Stimulated activated naive CD8-positive, alpha-beta T cell treated with anti-CD3 and anti-CD28 coated beads, Interleukin-15, Interleukin-2, amounts not matched to agents 100 U/mL and 50 U/mL, for 24 hours (primary cell): Measurements from ENCODE around the gene STRN4.

Source experiments
- ATAC-seq: fragments of 150-1000 bp; cut with Tn5 transposase; one replicate; pipeline ENCODE4 v1.10.0; 2021
- DNase-seq: peaks from one replicate; pipeline ENCODE4 v3.0.0; 2021

Gene STRN4

DNA sequence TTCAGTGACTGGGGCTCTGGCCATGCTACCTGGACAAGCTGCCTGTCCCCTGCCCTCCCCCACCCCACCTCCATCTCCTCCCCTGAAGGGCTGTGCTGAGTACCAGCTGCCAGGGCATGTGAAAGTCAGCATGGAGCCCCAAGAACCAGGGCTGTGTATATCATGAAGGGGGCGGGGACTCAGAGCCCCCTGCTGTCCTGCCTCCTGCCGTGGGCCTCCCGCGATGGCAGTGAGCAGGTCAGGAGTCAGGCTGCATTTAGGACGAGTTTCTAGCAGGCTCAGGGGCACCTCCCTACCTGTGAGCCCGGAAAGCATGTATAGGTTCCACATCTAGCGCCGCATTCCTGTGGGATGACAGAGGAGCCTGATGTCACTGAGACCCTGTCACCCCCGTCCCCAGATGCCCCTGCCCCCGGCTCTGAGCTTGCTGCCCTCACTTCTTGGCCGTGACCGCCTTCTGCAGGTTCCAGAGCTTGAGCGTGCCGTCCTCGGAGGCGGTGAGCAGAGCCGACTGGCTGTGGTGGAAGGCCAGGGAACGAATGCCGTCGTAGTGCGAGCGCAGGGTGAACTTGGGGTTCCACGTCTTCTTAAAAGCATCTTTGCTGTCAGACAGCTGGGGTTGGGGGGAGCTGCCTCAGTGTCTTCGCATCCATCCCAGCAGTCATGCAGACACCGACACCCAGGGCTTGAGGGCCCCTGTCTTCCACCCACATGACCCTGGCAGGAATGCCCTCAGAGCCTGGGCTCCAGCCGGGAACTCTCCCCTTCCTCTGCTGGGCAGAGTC lies 21.0 kb downstream of the STRN4 start:
- DNase-seq (no peak), ATAC-seq (no peak)

DNA sequence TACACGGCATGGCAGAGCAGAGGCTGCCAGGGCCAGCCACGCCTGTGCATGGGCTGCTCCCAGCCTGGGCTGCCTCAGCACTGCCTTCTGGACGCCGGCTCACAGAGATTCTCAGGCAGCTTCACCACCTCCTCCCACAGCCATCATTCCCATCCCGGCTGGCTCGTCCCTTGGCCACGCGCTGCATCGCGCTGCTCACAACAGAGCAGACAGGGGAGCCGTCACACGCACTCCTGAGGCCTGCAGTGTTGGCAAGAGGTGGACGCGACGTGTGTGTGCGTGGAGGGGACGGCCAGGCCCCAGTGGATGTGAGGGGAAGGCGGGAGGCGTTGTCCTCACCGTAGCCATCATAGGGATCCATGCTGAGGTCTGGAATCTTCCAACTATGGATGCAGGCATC lies 21.8 kb downstream of the STRN4 start:
- no peak for ATAC-seq
- DNase-seq = no peak

DNA sequence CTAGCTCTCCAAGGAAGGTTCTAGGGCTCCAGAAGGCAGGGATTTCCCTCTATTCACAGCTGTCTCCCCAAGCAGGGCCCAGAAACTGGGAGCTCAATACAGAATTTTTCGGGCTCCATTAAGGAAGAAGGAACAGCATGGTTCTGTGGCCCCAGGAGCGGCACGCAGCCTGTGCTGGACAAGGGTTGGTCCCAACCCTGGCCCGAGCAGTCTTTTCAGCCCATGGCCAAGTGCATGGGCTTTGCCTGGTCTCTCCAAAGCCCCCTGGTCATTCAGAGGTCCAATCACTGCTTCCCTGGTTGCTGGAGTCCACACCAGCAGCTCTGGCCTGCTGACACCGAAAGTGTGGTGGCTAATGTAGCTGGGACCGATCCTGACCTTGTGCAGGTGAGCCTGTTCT lies 22.8 kb downstream of the STRN4 start:
- no peak for ATAC-seq
- DNase-seq = no peak

DNA sequence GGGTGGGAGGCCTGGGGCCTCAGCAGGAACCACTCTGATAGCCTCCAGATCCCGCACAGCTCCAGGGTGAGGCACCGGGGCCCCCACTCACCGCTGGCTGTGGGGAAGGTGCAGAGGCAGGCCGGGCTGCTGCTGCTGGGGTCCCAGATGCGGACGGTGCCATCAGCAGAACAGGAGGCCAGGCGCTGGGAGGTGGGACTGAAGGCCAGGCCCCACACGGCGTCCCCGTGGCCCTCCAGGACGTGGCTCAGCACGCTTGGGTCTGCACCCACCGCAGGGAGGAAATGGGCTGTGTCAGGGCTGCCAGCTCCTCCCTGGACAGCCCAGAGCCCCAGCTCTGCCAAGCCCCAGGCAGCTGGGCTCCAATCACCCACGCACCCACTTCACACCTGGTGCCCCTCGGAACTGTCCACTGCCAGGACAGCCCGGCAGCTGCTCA lies 23.2 kb downstream of the STRN4 start:
- DNase-seq = no peak
- ATAC-seq = no peak

DNA sequence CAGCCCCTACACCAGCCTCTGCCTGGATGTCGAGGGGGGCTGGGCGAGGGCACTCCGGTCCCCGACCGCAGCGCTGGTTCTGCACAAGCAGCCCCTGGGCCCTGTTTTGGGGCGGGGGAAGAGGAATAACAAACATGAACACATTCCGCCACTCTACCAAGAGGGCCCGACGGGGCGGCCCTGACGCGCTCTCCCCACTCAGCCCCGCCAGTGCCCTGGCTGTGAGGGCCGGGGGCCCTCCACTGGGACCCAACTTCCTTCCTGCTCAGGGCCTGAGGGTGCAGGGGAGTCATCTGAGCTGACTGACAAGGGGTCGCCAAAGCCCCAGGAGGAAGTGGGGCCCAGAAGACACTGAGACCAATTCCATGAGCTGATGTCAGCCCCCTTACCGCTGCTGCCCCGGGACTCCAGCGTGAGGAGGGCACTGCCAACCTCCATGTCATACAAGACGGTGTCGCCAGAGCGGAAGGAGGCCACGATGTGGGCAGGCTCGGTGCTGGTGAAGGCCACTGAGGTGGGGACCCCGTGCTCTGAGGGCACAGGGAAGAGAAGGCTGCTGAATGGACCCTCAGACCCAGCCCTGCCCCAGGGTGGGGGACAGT lies 23.7 kb downstream of the STRN4 start:
- no peak for DNase-seq

DNA sequence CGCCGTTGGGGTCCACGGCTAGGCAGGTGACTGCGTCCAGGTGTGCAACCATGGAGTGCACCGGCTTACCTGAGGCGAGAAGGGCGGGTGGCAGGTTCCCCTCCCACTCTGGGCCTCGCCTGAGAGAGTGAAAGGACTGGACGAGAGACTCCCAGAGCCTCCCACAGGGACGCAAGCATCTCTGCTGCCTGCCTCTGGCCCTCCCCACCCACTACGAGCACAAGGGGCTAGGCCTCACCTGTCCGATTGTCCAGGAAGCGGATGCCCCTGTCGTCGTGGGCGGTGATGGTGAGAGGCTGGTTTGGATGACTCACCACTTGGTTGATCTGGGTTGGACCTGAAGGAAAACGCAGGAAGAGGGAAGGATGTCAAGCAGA lies 24.3 kb downstream of the STRN4 start:
- ATAC-seq (no peak), DNase-seq (no peak)

More for the DNA sequence above, 23.7 kb downstream of the STRN4 start:
- ATAC-seq = no peak

DNA sequence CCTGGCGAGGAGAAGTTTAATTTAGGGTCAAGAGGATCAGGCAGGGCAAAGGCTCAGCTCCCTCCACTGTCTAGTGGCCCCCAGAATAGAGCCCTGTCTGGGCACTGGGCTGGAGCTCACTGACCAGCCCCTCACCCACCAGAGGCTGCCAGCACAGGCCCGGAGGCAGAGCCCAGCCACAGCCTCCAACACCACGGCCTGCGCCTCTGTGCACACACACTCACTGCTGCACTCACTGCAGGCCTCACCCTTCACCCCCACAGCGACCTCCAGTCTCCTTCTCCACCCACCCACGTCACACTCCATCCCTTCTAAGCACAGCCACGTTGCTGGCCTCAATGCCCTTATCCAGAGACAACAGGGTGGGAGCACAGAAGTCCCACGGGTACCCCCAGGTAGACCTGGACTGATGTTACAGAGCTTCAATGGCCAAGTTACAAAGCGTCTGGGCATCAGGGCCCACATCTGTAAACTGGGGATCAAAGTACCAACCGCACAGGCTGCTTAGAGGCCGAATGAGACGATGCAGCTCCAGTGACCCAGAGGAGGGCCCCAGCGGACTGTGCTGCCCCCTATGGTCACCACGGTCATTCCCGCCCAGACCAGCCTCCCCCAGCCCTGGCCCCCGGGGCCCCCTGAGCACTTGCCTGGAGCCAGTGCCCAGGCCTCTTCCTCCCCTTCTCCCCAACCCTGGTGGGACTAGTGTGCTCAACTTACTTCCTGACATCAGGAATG lies 24.8 kb downstream of the STRN4 start:
- no peak for DNase-seq

DNA sequence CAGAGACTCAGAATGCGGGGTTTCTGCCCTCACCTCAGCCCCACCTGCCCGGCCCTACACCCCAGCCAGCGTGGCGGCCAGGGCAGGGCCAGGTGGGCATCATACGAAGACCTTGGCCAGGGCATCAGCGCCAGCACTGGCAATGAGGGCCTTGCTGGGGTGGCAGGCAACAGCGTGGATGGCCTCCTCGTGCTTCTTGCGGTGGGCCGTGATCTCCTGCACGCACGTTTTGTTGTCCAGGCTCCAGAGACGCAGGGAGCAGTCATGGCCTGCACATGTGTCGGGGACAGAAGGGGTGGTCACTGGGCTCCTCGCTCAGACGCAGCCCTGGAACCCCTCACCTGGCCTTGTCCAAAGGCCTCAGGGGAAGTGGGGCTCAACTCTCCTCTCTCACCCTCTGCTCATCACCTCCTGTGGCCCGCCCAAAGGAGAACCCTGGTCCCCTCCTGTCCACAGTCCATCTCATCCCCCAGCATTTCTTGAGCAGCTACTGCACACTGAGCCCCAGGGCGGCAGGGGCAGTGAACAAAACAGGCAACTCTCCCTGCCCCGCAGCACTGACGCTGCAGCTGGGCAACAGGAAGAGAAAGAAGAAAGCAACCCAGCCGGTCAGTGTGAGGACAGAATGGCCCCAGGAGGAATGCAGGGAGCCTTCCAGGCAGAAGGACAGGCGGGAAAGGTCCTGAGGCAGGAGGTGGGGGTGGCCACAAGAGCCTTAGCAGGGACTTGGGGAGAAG lies 25.6 kb downstream of the STRN4 start:
- ATAC-seq (no peak), DNase-seq (no peak)

More for the DNA sequence above, 24.8 kb downstream of the STRN4 start:
- no peak for ATAC-seq

DNA sequence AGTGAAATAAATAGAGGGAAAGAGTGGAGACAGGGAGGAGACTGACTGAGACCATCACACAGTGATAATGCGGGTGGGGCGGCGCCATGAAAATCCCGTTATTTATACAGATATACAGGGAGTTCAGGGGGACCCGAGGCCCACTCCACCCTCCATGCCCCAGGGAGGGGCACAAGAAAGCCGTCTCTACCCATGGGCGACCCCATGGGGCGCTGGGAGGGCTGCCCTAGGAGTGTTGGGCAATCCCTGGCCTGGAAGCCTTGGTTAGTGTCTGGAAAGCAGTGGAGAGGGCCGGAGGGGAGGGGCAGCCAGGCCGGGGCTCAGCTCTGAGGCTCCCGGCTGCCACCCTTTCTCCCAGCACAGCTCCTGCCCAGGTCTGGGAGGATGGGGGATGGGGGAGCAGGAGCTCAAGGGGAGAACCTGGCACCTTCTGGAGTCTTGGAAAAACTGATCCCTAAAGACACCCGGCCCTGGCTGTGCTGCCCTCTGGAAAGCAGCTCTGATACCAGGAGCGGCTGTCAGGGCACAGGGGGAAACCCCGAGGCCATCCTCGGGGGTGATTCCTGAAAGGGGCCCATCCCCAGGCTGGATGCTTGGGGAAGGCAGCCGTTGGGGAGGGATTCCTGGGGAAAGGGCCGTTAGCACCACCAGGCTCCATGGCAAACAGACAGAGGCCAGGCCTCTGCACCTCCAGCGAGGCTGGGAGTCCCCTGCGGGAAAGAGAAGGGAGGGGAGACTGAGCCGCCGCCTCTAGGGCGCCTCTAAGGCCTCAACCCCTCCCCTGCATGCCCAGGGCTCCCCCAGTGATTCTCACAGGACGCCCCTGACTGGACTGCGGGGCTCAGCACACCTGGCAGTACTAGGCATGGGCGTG lies 26.4 kb downstream of the STRN4 start:
- ATAC-seq = no peak
- DNase-seq = no peak

DNA sequence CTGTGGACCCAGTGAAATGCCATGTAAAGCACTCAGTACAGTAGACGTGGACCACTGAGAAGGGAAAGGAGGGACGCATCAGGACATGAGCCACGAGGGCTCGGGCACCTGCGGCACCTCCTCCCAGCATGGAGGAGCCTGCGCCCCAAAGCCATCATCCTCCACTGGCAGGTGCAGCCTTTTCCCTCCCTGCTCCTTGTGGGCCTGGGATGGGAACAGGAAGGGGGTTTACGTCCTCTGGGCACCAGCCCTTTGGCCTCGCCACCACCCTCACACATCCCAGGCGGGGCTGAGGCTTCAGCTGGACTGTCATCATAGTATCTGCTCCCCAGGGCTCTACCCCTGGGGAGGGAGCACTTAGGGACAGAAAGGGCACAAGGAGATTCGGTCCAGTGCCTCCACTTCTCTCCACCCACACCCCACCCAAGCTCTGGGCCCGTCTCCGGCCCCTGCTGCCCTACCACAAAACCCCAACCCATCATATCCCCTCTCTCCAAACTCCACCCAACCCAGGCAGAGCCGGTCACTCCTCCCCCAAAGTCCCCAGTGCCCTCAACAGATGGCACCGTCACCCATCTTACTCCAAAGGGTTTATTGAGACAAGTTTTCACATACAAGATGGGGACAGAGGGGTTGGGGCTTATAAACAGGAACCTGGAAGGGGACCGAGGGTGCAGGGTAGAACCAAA lies 27.2 kb downstream of the STRN4 start:
- DNase-seq = peak; percentile 23
- no peak for ATAC-seq

DNA sequence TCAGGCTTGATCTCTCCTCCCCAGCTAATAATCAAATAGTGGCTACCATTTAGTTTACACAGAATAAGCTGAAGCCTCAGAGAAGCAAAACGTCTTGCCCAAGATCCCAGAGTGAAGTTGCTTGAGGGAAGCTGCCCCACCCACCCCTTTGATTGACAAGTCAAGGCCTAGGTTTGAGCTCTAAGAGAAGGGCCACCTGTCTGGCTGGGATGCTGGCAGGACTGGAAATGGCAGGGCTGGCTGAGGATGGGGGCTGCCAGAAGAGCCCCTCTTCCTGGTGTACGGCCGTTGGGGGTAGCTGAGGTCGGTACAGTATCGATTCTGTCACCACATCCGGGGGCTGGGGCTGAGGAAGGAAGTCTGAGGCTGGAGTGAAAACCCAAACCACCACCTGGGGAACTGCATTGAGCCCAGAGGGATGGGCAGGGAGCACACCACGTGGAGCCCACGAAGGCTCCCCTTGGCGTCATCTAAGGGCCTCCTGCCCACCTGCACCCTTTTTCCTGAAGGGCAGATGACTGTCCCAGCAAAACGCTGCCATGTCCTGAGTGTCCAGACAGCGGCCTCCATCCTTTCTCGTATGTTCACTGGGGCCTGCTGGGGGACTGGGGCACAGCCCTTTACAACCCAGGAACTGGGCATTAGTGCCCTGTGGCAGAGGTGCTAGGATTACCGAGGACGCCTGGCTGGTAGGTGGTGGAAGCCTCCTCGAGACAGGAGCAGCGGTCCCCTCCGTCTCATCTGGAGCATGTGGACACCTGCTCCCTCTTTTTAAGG lies 27.9 kb downstream of the STRN4 start:
- ATAC-seq = peak; percentile 40
- peak; percentile 73 for DNase-seq

DNA sequence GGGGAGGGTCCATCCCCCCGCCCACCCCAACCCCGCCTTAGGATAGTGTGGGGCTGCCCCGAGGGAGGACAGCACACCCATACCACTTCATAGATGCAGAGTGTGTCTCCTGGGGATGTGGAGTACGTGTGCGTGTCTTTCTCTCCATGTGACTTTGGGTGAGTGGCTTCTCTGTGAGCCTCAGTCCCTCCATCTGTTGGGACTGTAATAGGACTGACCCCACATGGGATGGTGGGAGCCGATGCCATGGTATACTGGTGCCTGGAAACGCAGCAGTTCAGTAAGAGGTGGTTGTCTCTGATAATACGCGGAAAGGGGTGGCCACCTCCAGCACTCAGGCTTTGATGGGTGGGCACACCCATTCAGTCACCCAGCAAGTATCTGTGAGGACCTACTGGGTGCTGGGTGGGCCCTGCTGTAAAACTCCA lies 28.5 kb downstream of the STRN4 start:
- ATAC-seq (peak; percentile 24), DNase-seq (peak; percentile 39)

DNA sequence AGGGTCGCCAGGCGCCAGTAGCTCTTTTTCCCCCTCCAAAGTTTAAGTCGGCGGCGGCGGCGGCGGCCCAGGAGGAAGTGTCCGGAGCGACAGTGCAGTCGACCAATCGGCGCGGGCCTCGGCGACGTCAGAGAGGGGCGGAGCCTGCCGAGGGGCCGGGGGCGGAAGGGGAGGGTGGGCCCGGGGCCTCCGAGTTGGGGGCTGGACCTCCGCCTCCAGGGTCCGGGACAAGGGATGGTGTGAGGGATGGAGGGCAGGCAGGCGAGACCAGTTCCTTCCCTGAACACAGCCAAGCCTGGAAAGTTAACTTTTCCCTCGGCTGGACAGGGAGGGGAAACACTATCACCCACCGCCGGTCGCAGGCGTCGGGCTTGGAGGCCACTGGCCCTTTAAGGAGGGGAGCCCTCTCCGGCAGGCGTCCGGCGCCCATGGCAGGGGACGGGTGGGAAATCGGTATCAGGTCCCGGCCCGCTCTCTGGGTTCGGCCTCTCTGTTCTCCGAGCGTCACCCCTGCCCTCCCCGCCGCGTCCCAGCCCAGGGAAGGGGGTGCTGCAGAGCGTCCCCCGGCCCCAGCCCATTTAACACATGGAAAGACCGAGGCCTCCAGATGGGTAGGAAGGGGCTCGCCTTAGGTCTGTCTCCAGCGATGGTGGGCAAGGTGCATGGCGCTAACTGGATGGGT lies 29.1 kb downstream of the STRN4 start, which contains the start of gene PRKD2:
PRKD2 (minus strand) TSS at position 81 of the 682 bp plus-strand sequence. CDS start 744 bp downstream, outside the sequence.
- DNase-seq = peak; percentile 97
- peak; percentile 57 for ATAC-seq

DNA sequence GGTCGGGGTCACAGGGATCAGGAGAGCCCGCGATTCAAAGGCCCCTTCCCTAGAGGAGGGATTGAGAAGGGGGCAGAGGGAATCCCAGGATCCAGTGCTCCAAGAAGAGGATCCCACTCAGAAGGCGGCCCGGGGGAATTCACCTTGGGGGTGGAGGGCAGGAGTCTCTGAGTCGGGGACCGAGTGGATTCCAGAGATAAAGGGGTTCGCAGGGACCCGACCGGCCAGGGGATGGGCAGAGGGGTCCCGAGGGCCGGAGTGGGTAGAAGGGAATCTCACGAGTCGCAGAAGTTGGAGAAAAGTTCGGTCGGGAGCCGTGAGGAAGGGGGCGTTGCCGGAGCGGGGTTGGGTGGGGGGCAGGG lies 29.6 kb downstream of the STRN4 start:
- ATAC-seq = no peak

DNA sequence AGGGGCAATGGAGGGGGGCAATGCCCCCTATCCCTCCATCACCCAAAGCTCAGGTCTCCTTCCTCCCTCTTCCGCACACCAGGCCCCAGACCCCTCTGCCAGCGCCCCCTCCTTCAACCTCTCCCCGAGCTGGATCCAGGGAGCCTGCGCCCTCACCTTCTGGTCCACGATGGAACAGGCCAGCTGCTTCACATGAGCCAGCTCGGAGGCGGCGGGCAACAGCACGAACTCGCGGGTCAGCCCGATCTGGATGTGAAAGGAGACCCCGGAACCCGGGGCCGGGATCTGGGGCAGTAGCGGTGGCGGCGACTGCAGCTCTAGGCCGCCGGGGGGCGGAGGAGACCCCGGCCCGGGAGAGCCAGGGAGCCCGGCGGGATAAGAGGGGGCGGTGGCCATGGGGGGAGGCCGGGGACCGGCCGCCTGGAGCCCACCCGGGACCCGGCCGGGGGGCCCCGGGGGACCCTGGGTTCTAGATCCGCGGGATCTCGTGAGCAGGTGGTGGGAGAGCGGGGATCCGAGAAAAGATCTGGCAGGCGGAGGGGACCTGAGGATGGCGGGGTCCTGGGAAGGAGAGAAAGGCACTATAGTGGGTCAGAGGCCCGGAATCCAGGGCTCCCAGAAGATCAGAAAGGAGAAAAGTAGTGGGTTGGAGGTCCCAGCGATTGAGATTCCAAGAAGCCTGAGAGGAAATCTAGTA lies 30.1 kb downstream of the STRN4 start:
- ATAC-seq (no peak), DNase-seq (peak; percentile 36)

More for the DNA sequence above, 29.6 kb downstream of the STRN4 start:
- DNase-seq = peak; percentile 29

DNA sequence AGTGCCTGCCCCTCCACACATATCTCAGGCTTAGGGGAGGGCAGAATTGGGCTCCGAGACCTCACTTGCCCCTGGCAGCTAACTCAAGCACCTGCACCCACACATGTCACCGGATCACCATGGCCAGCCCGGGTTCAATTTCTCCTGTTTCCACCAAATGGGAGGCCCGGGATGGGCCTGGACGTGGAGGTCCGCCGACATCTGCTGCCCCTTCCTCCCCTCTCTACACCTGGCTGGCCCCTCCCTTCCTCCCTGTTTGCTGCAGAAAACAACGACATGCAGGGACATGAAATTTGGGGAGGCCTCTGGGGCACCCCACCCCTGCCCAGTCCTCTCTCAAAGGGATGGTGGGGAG lies 30.7 kb downstream of the STRN4 start:
- ATAC-seq = no peak
- DNase-seq = no peak

DNA sequence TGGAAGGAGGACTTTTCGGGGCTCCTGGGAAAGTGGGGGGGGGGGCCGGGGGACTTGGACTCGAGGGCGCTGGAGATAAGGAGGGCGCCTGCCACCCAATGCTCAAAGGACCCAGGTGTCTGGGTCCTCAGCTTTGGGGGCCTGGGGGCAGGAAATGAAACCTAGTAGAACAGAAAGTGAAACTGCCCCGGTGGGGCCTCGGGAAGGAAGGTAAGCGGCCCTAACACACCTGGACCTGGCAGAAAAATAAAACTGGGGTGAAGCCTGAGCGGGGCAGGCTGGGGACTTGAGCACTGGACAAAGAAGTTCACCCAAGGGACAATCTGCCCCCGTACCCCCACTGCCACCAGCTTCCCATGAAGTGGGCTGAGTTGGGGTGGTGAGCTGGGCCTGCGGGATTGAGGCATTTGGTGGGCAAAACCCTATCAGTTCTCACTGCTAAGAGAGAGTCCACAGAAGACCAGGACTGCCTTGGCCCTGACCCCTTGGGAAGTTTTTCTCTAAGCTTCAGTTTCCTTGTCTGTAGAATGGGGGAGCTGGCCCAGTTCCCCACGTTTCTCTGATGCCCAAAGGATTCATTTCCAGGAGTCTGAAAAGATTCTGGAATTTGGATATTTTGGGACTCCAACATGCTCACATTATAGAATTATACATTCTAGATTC lies 31.7 kb downstream of the STRN4 start:
- peak; percentile 21 for ATAC-seq
- DNase-seq = peak; percentile 62

DNA sequence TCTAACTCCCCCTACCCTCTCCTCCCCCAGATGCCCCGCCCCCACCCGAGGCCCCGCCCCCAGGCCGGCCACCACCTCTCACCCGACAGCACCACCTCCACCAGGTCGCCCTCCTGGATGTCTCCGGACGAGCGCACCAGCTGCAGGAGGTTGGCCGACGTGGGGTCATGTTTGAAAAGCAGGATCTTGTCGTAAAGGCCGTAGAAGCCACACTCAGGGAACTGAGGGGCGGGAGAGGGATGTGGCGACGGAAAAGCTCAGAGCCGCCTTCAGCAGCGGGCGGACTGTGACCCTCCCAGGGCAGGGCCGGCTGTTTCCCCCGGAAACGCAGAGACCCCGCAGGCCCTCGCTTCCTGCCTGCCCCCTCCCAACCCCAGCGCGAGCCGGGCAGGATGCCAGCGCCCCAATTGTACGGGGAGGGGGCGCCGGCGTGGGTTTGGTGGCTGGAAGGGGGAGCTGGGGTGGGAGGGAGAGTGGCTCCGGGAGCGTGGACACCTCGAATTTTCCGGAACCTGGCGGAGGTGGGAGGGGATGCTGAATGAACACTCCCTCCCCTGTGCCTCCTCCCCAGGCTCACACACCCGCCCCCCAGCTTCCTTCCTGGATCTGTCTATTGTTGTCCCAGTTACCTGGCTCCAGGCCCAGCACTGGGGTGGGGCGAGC lies 32.3 kb downstream of the STRN4 start:
- ATAC-seq (peak; percentile 35), DNase-seq (peak; percentile 72)
